HUES48 (cell line): ENCODE measurements around the gene ZC3H7B.

ENCODE experiments used
- H3K27ac ChIP-seq: one replicate; pipeline ENCODE4 v1.7.0; 2013; ENCODE audit warnings: low read depth, low read length, inconsistent platforms
- H3K27me3 ChIP-seq: 2 replicates; pipeline ENCODE4 v1.6.1; 2013; ENCODE audit warnings: mild to moderate bottlenecking, low read length; ENCODE audit not compliant: control insufficient read depth, insufficient read depth
- H3K36me3 ChIP-seq: 2 replicates; pipeline ENCODE4 v1.6.1; 2013; ENCODE audit warnings: low read length; ENCODE audit not compliant: control insufficient read depth, insufficient read depth
- H3K4me1 ChIP-seq: 2 replicates; pipeline ENCODE4 v1.6.1; 2013; ENCODE audit warnings: mild to moderate bottlenecking, low read length; ENCODE audit not compliant: control insufficient read depth, insufficient read depth
- H3K4me3 ChIP-seq: 2 replicates; pipeline ENCODE4 v1.5.1; 2013; ENCODE audit warnings: mild to moderate bottlenecking, low read depth, low read length
- H3K9ac ChIP-seq: 2 replicates; pipeline ENCODE4 v1.6.1; 2013; ENCODE audit warnings: mild to moderate bottlenecking, low read depth, low read length, moderate library complexity
- H3K9me3 ChIP-seq: 2 replicates; pipeline ENCODE4 v1.6.1; 2013; ENCODE audit warnings: low read length; ENCODE audit not compliant: control insufficient read depth, insufficient read depth

Gene ZC3H7B

DNA sequence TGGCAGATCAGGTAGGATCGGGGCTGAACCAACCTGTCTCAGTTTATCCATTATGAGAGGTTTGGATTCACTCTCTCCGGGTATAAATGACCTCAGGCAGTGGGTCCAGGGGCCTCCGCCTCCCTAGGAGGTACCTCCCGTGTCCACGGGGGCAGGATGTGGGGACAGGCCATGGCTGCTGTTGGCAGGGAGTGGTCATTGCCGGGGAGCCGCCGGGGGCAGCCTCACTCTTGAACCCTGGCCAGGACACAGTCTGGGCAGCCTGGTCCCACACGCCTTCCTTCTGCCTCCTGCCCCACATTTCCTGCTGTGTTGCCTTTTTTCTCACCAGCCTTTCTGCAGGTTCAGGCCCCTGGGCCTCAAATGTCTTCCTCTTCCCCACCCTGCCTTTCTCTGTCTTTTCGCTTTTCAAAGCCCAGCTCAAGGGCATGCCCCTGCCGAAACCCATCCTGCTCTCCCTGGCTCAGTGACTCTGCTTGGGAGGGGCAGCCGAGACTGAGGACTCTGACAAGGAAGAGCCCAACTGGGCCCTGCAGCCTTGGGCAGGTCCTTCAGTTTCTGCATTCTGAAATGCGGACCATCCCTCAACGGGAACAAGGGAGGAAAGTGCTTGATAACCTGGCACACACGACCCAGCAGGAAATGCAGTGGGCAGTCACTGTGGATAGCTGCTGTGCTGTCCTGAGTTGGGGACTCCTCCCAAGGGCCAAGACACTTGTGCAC lies 31.1 kb downstream of the ZC3H7B start:
- H3K36me3 ChIP-seq: peaks cover 66% of the 10 kb centered on the region
- H3K4me3 ChIP-seq: no peak overlapping the region
- H3K9ac ChIP-seq: no peak overlapping the region
- no peak overlapping the region for H3K27ac ChIP-seq
- no peaks in the 10 kb centered on the region for H3K27me3 ChIP-seq
- H3K4me1 ChIP-seq: no peaks in the 10 kb centered on the region
- no peaks in the 10 kb centered on the region for H3K9me3 ChIP-seq

DNA sequence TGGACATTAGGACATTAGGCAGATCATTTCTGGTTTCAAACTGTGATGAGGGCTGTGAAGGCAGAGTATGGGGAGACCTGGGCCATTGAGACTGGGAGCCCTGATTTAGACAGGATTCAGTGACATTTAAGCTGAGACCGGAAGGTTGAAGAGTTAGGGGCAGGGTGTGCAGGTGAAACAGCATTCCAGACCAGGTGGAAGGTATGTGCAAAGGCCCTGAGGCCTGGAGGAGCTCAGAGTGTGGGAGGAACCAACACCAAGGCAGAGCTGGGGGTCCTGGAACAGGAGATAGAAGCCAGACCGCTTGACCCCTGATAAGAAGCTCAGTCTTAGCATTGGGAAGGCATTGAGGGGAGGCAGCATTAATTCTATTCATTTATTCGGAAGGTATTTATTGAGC lies 32.5 kb downstream of the ZC3H7B start:
- no peak overlapping the region for H3K27ac ChIP-seq
- no peaks in the 10 kb centered on the region for H3K9me3 ChIP-seq
- no peaks in the 10 kb centered on the region for H3K4me1 ChIP-seq
- H3K4me3 ChIP-seq: no peak overlapping the region
- H3K36me3 ChIP-seq: peaks cover 54% of the 10 kb centered on the region
- no peaks in the 10 kb centered on the region for H3K27me3 ChIP-seq
- no peak overlapping the region for H3K9ac ChIP-seq

DNA sequence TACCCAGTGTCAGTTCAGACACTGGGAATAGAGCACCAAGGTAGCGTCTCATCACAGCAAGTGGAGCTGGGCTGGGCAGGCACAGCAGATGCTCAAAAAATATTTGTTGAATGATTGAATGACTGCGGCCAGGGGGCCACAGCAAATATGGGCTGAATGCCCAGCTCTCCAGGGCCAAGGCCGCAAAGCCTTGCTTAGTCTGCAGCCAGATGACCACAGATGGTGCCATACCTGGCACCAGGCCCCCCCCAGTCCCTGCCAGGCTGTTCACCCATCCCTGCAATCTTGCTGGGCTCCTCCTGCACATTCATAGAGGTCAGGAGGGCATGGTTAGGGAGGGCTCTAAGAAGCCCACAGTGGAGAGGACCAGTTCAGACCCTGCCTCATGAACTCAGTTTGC lies 32.9 kb downstream of the ZC3H7B start:
- H3K9ac ChIP-seq: no peak overlapping the region
- H3K36me3 ChIP-seq: peaks cover 57% of the 10 kb centered on the region
- H3K4me3 ChIP-seq: no peak overlapping the region
- no peaks in the 10 kb centered on the region for H3K27me3 ChIP-seq
- no peaks in the 10 kb centered on the region for H3K4me1 ChIP-seq
- H3K9me3 ChIP-seq: no peaks in the 10 kb centered on the region
- no peak overlapping the region for H3K27ac ChIP-seq

DNA sequence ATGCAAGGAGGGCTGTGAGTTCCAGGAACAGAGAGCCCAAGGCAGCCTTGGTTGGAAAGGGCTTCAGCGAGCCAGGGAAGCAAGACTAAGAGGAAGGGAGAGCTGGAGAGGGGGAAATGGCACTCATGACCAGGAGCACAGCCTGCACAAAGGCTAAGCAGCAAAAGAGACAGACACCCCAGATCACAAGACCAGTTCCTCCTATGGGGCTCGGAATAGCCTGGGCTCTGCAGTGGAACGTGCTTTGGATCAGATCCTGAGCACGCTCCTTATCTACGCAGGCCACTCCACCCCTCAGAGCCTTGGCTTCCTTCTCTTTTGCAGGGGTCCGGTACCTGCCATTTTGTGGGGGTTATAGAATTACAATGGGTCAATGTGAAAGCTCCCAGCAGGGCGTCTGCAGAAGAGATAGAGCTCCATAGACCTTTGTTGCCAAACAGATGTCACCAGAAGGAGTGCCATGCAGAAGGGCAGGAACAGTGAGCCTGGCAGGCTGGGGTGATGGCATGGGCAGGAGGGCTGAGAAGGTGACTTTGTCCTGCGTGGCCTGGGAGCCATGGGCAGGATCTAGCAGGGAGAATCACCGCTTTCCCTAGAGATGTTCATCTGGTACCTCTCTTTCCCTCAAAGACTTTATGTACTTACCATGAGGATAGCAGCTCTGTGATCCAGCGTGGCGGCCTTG lies 33.8 kb downstream of the ZC3H7B start:
- H3K9ac ChIP-seq: no peak overlapping the region
- H3K4me3 ChIP-seq: no peak overlapping the region
- no peaks in the 10 kb centered on the region for H3K27me3 ChIP-seq
- no peak overlapping the region for H3K27ac ChIP-seq
- H3K4me1 ChIP-seq: no peaks in the 10 kb centered on the region
- no peaks in the 10 kb centered on the region for H3K9me3 ChIP-seq
- H3K36me3 ChIP-seq: peaks cover 57% of the 10 kb centered on the region

DNA sequence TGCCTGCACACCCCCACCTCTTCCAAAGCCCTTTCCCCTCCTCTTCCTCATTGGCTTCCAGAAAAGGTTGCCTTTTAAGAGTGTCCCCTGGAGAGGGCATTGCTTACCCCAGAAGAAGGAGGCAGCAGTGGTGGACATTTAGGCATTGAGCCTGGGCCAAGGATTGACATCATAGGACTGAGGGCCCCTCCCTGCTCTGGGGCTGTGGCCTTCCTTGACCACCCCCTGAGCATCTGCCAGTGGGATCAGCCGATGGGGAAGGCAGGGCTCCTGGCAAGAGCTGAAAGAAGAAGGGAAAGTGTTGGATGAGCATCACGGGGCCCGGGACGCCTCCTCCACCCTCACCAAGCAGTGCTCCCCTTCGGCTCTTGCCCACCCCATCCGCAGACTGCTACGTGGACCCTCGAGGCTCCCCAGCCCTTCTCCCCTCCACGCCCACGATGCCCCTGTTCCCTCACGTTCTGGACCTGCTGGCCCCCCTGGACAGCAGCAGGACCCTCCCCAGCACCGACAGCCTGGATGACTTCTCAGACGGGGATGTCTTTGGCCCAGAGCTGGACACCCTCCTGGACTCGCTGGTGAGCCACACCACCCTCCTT lies 37.4 kb downstream of the ZC3H7B start:
- no peak overlapping the region for H3K4me3 ChIP-seq
- H3K27ac ChIP-seq: no peak overlapping the region
- H3K9ac ChIP-seq: no peak overlapping the region
- H3K4me1 ChIP-seq: no peaks in the 10 kb centered on the region
- H3K27me3 ChIP-seq: no peaks in the 10 kb centered on the region
- H3K9me3 ChIP-seq: no peaks in the 10 kb centered on the region
- peaks cover 56% of the 10 kb centered on the region for H3K36me3 ChIP-seq

DNA sequence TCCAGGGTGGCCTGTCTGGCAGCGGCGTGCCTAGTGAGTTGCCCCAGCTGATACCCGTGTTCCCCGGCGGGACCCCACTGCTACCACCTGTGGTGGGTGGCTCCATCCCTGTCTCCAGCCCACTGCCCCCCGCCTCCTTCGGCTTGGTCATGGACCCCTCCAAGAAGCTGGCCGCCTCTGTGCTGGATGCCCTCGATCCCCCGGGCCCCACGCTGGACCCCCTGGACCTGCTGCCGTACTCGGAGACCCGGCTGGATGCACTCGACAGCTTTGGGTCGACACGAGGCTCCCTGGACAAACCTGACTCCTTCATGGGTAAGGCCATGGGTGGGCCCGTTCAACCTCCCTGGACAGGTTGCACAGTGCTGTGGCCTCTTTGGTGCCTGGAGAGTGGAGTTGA lies 38.5 kb downstream of the ZC3H7B start:
- peaks cover 59% of the 10 kb centered on the region for H3K36me3 ChIP-seq
- H3K4me3 ChIP-seq: no peak overlapping the region
- H3K27ac ChIP-seq: no peak overlapping the region

DNA sequence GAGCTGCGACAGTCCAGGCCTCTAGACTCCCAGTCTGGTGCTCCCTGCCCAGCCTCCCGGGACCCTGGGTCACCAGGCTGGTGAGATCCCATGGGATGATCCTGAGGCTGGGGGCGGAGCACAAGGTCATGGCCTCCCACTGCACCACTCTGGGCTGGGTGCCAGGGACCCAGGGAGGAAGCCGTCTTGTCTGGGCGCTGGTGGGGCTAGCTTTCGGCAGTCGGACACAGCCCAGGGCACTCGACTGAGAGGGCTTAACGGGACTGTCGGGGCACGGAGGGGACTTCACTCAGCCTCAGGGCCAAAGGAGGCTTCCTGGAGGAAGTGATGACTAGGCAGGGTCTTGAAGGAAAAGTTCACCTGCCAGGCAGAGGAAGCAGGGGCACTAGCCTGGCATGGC lies 39.0 kb downstream of the ZC3H7B start:
- H3K27ac ChIP-seq: no peak overlapping the region
- no peaks in the 10 kb centered on the region for H3K27me3 ChIP-seq
- H3K36me3 ChIP-seq: peaks cover 60% of the 10 kb centered on the region
- no peak overlapping the region for H3K4me3 ChIP-seq
- no peak overlapping the region for H3K9ac ChIP-seq
- no peaks in the 10 kb centered on the region for H3K9me3 ChIP-seq
- H3K4me1 ChIP-seq: no peaks in the 10 kb centered on the region

More for the DNA sequence above, 38.5 kb downstream of the ZC3H7B start:
- no peaks in the 10 kb centered on the region for H3K27me3 ChIP-seq
- H3K4me1 ChIP-seq: no peaks in the 10 kb centered on the region
- no peak overlapping the region for H3K9ac ChIP-seq
- no peaks in the 10 kb centered on the region for H3K9me3 ChIP-seq

DNA sequence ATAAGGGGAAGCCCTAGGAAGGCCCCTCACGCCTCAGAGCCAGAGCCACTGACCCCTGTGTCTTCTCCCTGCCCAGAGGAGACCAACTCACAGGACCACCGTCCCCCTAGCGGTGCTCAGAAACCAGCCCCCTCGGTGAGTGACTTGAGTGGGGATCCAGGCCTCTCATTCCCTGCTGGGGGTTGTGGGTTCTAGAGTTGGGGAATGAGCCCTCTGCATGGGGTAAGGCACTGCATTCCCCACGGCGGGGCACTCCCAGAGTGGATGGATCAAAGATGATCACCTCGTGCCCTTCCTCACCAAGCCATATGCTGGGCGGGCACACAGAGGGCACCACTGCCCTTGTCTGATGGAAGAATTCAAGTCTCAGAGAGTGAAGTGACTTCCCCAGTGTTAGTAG lies 39.7 kb downstream of the ZC3H7B start:
- no peak overlapping the region for H3K4me3 ChIP-seq
- H3K27ac ChIP-seq: no peak overlapping the region
- H3K4me1 ChIP-seq: no peaks in the 10 kb centered on the region
- H3K36me3 ChIP-seq: peaks cover 63% of the 10 kb centered on the region
- no peaks in the 10 kb centered on the region for H3K27me3 ChIP-seq
- H3K9ac ChIP-seq: no peak overlapping the region
- no peaks in the 10 kb centered on the region for H3K9me3 ChIP-seq

DNA sequence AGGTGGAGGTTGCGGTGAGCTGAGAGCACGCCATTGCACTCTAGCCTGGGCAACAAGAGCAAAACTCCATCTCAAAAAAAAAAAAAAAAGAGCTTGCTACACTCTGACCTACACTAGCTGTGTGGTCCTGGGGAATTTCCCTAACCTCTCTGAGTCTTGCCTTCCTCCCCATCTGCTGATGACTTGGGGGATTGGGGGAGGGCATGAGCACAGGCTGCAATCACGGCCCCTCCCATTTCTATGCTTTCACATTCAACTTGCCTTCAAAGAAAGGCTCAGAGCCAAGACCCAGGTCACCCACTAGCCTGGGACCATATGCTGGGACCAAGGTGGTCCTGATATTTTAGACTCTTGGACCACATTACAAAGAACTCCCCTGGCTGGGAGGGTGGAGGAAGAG lies 40.7 kb downstream of the ZC3H7B start:
- no peaks in the 10 kb centered on the region for H3K4me1 ChIP-seq
- no peak overlapping the region for H3K4me3 ChIP-seq
- H3K36me3 ChIP-seq: peaks cover 71% of the 10 kb centered on the region
- no peak overlapping the region for H3K9ac ChIP-seq
- no peak overlapping the region for H3K27ac ChIP-seq
- no peaks in the 10 kb centered on the region for H3K27me3 ChIP-seq
- no peaks in the 10 kb centered on the region for H3K9me3 ChIP-seq

DNA sequence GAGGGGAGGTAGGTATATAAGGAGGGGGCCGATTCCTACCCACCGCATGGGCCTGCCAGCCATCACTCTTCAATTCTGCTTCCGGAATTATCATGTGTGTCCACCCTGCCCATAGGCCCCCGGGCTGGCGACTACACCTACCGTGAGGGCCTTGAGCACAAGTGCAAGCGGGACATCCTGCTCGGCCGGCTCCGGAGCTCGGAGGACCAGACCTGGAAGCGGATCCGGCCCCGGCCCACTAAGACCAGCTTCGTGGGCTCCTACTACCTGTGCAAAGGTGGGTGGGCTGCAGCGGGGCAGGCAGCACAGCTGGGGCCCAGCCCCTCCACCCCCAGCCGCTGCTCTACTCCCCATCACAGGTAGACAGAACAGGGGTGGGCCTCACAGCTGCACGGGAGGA lies 42.0 kb downstream of the ZC3H7B start:
- Histone ChIP-seq H3K9me3 (no peaks in the 10 kb centered on the region), H3K9ac (no peak overlapping the region), H3K27ac (no peak overlapping the region), H3K27me3 (no peaks in the 10 kb centered on the region), H3K4me1 (no peaks in the 10 kb centered on the region), H3K36me3 (peaks cover 80% of the 10 kb centered on the region), H3K4me3 (no peak overlapping the region)

DNA sequence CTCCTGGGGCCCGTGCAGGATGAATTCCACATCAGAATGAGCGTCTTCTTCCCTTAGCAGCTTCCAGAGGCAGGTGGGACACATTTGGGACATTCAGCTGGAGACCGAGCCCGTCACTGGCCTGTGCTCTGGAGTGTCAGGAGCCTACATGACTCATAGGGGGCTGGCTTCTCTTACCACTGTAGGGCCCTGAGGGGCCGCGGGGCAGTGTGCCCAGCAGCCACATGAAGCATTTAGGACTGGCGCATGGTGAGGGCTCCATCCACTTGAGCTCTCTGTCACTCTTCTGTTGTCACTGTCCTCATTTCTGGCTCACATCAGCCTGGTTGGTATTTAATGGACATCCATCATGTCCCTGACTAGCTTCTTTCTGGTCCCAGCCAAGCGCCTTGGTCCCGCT lies 42.4 kb downstream of the ZC3H7B start:
- no peak overlapping the region for H3K9ac ChIP-seq
- H3K36me3 ChIP-seq: peaks cover 84% of the 10 kb centered on the region
- no peaks in the 10 kb centered on the region for H3K27me3 ChIP-seq
- H3K27ac ChIP-seq: no peak overlapping the region
- H3K9me3 ChIP-seq: no peaks in the 10 kb centered on the region
- H3K4me1 ChIP-seq: no peaks in the 10 kb centered on the region
- H3K4me3 ChIP-seq: no peak overlapping the region
